Measurements from ENCODE around the gene MNX1. TPM values are rescaled to one million over a fixed set of nuclear protein-coding genes. Genes with fewer than 3 reads are reported as not detected.

MNX1 gene
- total RNA-seq, 1 donor from 2014 or later, result not detected

GRCh38 chr7:157032644-157033482 lies 22.4 kb upstream of the MNX1 start:
- no peak for DNase-seq

GRCh38 chr7:157032128-157032527 lies 21.7 kb upstream of the MNX1 start:
- no peak for DNase-seq

GRCh38 chr7:157028199-157028903 lies 17.9 kb upstream of the MNX1 start:
- DNase-seq, result no peak

GRCh38 chr7:157027568-157028198 lies 17.2 kb upstream of the MNX1 start:
- no peak for DNase-seq

GRCh38 chr7:157024716-157025115 lies 14.3 kb upstream of the MNX1 start:
- no peak for DNase-seq

GRCh38 chr7:157023589-157023905 lies 13.1 kb upstream of the MNX1 start:
- DNase-seq, result no peak

- DNase-seq, result no peak
Observed at GRCh38 chr7:157022681-157023588, 12.5 kb upstream of the MNX1 start.

- DNase-seq, result no peak
Observed at GRCh38 chr7:157021871-157022680, 11.6 kb upstream of the MNX1 start.

GRCh38 chr7:157021071-157021870 lies 10.8 kb upstream of the MNX1 start:
- no peak for DNase-seq

GRCh38 chr7:157020514-157021070 lies 10.1 kb upstream of the MNX1 start:
- no peak for DNase-seq

- no peak for DNase-seq
Observed at GRCh38 chr7:157019718-157020451, 9.4 kb upstream of the MNX1 start.

- no peak for DNase-seq
Observed at GRCh38 chr7:157018997-157019608, 8.6 kb upstream of the MNX1 start.

GRCh38 chr7:157018328-157018996 lies 8.0 kb upstream of the MNX1 start:
- no peak for DNase-seq

GRCh38 chr7:157017603-157018327 lies 7.3 kb upstream of the MNX1 start:
- DNase-seq, result no peak

GRCh38 chr7:157017149-157017548 lies 6.7 kb upstream of the MNX1 start:
- DNase-seq, result no peak

GRCh38 chr7:157016352-157017041 lies 6.0 kb upstream of the MNX1 start:
- no peak for DNase-seq

GRCh38 chr7:157016024-157016351 lies 5.5 kb upstream of the MNX1 start:
- no peak for DNase-seq

Data from tongue (tissue), 2 donors.